Measurements from ENCODE around the gene CD109. TPM values are rescaled to one million over a fixed set of nuclear protein-coding genes. Genes with fewer than 3 reads are reported as not detected.

Gene CD109
- total and polyA plus RNA-seq, 10 of the 15 experiments (the other 5 are each of a cell fraction or from before 2014, with no cell fraction given), result 0.27 to 4.4 (median 2.1) TPM

GRCh38 chr6:73854998-73855718 lies 159.2 kb downstream of the CD109 start:
- Histone ChIP-seq H3K9me3 (replicated peaks; ENCODE audit: control insufficient read depth, insufficient read depth, low read length) (no peaks in the 10 kb centered on the region), H3K27ac (ENCODE audit: control insufficient read depth, insufficient read depth) (no peak overlapping the region), H2AFZ (ENCODE audit: control insufficient read depth, low read depth, low read length) (no peak overlapping the region), H3K4me3 (no peak overlapping the region), H3K36me3 (ENCODE audit: control insufficient read depth in 2 of 2, insufficient read depth in 2 of 2, low read length in 1 of 2) (no peaks in the 10 kb centered on the region), H3K4me1 (ENCODE audit: control insufficient read depth, insufficient read depth, low read length) (no peaks in the 10 kb centered on the region), H3K27me3 (replicated peaks in 1 of 2; ENCODE audit: control insufficient read depth in 2 of 2, insufficient read depth in 2 of 2, low read length in 1 of 2) (no peaks in the 10 kb centered on the region), H3K4me2 (ENCODE audit: control insufficient read depth, insufficient read depth) (no peak overlapping the region), H3K79me2 (ENCODE audit: control insufficient read depth, insufficient read depth, low read length) (no peaks in the 10 kb centered on the region), H4K20me1 (ENCODE audit: control insufficient read depth, insufficient read depth) (no peaks in the 10 kb centered on the region), H3K9ac (ENCODE audit: control insufficient read depth, insufficient read depth, low read length) (no peak overlapping the region)
- RAD21 ChIA-PET (ENCODE audit: unreplicated experiment), result interaction anchor here (3.4 kb wide), 1 partner anchor 1355 kb away, joined by 22 read pairs; no protein-coding TSS in a partner anchor
- in situ Hi-C loops (cut with MboI) (loop anchor here (10.0 kb wide), 1 partner anchor 1360 kb away; no protein-coding TSS in a partner anchor), intact Hi-C loops (cut with micrococcal nuclease; ENCODE audit: unreplicated experiment) (loop anchor here (1.0 to 10.0 kb wide), 3 partner anchors 116 to 1670 kb away; no protein-coding TSS in a partner anchor)
- SMC1A ChIA-PET (ENCODE audit: uncharacterized antibody, unreplicated experiment), result interaction anchor here (1.4 to 3.4 kb wide), 3 partner anchors 116 to 1354 kb away, joined by 3 to 15 read pairs (median 6); no protein-coding TSS in a partner anchor
- ATAC-seq (peak; percentile 71), FAIRE-seq (peak; percentile 35), DNase-seq (ENCODE audit: low read depth, low spot score) (no peak)
- POLR2A ChIA-PET, result no interaction called here
- CTCF ChIA-PET, result interaction anchor here (0.8 to 6.1 kb wide), 14 partner anchors 12 to 1358 kb away, joined by 3 to 54 read pairs (median 3); no protein-coding TSS in a partner anchor
- WGBS (ENCODE audit: insufficient coverage, insufficient replicate concordance, low lambda C conversion rate, missing lambda C conversion rate), result 2% methylated on average over 5 of the region's 5 CpGs
- no TSS peak for BruUV-seq (replicated peaks)
- TF ChIP-seq DPF2 (IDR thresholded peaks at IDR 0.05) (no peak), RB1 (IDR thresholded peaks at IDR 0.05; ENCODE audit: borderline replicate concordance) (no peak), SMC3 (IDR thresholded peaks at IDR 0.05; ENCODE audit: borderline replicate concordance, low read length) (peak; percentile 58; the same call in 1 of the 2 replicates), FOXK2 (IDR thresholded peaks at IDR 0.05) (no peak), CTCF (IDR thresholded peaks at IDR 0.05 in 2 of 3, conservative IDR thresholded peaks at IDR 0.05 in 1 of 3; ENCODE audit: control insufficient read depth in 2 of 3, extremely low read depth in 1 of 3, insufficient read depth in 1 of 3, low read depth in 3 of 3, low read length in 3 of 3) (peak; percentile 52 to 62 (median 59); a peak in 5 of 6 replicates)
- TF ChIP-seq, protein P1, sequence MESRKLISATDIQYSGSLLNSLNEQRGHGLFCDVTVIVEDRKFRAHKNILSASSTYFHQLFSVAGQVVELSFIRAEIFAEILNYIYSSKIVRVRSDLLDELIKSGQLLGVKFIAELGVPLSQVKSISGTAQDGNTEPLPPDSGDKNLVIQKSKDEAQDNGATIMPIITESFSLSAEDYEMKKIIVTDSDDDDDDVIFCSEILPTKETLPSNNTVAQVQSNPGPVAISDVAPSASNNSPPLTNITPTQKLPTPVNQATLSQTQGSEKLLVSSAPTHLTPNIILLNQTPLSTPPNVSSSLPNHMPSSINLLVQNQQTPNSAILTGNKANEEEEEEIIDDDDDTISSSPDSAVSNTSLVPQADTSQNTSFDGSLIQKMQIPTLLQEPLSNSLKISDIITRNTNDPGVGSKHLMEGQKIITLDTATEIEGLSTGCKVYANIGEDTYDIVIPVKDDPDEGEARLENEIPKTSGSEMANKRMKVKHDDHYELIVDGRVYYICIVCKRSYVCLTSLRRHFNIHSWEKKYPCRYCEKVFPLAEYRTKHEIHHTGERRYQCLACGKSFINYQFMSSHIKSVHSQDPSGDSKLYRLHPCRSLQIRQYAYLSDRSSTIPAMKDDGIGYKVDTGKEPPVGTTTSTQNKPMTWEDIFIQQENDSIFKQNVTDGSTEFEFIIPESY (IDR thresholded peaks at IDR 0.05), result no peak
- TF ChIP-seq, protein P2, sequence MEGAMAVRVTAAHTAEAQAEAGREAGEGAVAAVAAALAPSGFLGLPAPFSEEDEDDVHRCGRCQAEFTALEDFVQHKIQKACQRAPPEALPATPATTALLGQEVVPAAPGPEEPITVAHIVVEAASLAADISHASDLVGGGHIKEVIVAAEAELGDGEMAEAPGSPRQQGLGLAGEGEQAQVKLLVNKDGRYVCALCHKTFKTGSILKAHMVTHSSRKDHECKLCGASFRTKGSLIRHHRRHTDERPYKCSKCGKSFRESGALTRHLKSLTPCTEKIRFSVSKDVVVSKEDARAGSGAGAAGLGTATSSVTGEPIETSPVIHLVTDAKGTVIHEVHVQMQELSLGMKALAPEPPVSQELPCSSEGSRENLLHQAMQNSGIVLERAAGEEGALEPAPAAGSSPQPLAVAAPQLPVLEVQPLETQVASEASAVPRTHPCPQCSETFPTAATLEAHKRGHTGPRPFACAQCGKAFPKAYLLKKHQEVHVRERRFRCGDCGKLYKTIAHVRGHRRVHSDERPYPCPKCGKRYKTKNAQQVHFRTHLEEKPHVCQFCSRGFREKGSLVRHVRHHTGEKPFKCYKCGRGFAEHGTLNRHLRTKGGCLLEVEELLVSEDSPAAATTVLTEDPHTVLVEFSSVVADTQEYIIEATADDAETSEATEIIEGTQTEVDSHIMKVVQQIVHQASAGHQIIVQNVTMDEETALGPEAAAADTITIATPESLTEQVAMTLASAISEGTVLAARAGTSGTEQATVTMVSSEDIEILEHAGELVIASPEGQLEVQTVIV (IDR thresholded peaks at IDR 0.05; ENCODE audit: borderline replicate concordance, partially characterized antibody), result no peak
- TF ChIP-seq, protein P3, sequence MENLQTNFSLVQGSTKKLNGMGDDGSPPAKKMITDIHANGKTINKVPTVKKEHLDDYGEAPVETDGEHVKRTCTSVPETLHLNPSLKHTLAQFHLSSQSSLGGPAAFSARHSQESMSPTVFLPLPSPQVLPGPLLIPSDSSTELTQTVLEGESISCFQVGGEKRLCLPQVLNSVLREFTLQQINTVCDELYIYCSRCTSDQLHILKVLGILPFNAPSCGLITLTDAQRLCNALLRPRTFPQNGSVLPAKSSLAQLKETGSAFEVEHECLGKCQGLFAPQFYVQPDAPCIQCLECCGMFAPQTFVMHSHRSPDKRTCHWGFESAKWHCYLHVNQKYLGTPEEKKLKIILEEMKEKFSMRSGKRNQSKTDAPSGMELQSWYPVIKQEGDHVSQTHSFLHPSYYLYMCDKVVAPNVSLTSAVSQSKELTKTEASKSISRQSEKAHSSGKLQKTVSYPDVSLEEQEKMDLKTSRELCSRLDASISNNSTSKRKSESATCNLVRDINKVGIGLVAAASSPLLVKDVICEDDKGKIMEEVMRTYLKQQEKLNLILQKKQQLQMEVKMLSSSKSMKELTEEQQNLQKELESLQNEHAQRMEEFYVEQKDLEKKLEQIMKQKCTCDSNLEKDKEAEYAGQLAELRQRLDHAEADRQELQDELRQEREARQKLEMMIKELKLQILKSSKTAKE (IDR thresholded peaks at IDR 0.05; ENCODE audit: low read depth, poor library complexity, severe bottlenecking), result no peak
